Vagina (tissue), 2 donors: ENCODE measurements around the gene SLC51B.

Source experiments
- POLR2A ChIP-seq, 2 donors: fragments of 450-650 bp; IDR thresholded peaks; one replicate each; pipeline ENCODE4 v1.6.1; 2017; ENCODE audit warnings: antibody characterized with exemption in 2 of 2, mild to moderate bottlenecking in 2 of 2, moderate library complexity in 2 of 2
- TF ChIP-seq, protein P1 (sequence below), 3 experiments: fragments of 450-650 bp in 2 of 3; fragments of 200-600 bp in 1 of 3; sonication (generic) in 1 of 3; IDR thresholded peaks; one replicate each; pipeline ENCODE4 v1.5.1; 2017 to 2019; ENCODE audit warnings: antibody characterized with exemption in 3 of 3, mild to moderate bottlenecking in 2 of 3, moderate library complexity in 2 of 3

DNA sequence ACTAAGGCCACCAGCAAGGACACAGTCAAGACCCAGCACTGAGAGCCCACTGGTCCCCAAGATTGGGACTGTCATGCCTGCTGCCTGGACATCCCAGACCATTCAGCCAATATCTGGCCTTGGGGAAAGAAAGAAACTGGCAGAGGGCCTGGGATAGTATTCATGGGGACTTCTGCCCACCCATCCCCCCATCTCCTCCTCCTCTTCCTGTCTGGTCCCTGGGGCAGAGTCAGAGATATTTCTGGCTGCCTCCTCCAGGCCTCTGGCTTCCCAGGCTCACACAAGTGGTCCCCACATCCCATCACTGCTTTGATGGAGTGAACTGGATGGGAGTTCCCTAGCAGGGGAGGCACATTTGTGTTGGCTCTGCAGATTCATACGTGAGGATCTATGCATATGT, 26.8 kb downstream of the SLC51B start:
- TF ChIP-seq, protein P1, sequence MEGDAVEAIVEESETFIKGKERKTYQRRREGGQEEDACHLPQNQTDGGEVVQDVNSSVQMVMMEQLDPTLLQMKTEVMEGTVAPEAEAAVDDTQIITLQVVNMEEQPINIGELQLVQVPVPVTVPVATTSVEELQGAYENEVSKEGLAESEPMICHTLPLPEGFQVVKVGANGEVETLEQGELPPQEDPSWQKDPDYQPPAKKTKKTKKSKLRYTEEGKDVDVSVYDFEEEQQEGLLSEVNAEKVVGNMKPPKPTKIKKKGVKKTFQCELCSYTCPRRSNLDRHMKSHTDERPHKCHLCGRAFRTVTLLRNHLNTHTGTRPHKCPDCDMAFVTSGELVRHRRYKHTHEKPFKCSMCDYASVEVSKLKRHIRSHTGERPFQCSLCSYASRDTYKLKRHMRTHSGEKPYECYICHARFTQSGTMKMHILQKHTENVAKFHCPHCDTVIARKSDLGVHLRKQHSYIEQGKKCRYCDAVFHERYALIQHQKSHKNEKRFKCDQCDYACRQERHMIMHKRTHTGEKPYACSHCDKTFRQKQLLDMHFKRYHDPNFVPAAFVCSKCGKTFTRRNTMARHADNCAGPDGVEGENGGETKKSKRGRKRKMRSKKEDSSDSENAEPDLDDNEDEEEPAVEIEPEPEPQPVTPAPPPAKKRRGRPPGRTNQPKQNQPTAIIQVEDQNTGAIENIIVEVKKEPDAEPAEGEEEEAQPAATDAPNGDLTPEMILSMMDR (IDR thresholded peaks at IDR 0.05): no peak
- no peak for TF ChIP-seq POLR2A (IDR thresholded peaks at IDR 0.05)
